Measurements from ENCODE around the gene EPB41L4B.

DNA sequence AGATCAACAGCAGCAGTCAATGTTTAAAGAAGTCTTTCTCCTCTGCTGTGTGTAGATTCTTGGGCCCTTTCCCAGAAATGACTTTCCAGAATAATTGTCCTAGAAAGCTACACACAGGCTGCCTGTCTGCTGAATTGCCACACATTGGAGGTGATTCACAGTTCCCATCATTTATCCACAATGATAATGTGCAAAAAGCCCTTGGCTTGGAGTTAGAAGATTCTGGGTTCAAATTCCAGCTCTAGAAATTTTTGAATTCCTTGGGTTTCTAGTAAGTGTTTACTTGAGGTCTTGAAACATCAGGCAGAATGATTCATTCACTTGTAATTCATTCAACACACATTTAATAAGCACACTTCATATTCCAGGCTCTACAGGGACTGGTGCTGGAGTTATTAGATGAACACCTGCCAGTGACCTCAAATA, 28.6 kb upstream of the EPB41L4B start:
- TF ChIP-seq, protein P1, sequence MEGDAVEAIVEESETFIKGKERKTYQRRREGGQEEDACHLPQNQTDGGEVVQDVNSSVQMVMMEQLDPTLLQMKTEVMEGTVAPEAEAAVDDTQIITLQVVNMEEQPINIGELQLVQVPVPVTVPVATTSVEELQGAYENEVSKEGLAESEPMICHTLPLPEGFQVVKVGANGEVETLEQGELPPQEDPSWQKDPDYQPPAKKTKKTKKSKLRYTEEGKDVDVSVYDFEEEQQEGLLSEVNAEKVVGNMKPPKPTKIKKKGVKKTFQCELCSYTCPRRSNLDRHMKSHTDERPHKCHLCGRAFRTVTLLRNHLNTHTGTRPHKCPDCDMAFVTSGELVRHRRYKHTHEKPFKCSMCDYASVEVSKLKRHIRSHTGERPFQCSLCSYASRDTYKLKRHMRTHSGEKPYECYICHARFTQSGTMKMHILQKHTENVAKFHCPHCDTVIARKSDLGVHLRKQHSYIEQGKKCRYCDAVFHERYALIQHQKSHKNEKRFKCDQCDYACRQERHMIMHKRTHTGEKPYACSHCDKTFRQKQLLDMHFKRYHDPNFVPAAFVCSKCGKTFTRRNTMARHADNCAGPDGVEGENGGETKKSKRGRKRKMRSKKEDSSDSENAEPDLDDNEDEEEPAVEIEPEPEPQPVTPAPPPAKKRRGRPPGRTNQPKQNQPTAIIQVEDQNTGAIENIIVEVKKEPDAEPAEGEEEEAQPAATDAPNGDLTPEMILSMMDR (conservative IDR thresholded peaks at IDR 0.05 in 1 of 2, IDR thresholded peaks at IDR 0.05 in 1 of 2; ENCODE audit: low read depth in 1 of 2, low read length in 2 of 2): no peak
- TF ChIP-seq EZH2 (IDR thresholded peaks at IDR 0.05; ENCODE audit: low read length, missing control alignments): no peak
